Calu3 (cell line): Measurements from ENCODE around the gene USP26. TPM values are rescaled to one million over a fixed set of nuclear protein-coding genes. Genes with fewer than 3 reads are reported as not detected.

ENCODE experiments used
- BruUV-seq: library from RNA; stranded (reverse); fragments of 400-500 nt; replicated peaks from 2 replicates; lab custom pipeline; 2021; lab: Mats Ljungman, UMichigan
- CTCF ChIA-PET: fragments of 300-600 bp; sonication (Branson Sonifier 250); formaldehyde crosslinking; loops from one replicate; lab custom pipeline; 2022; ENCODE audit warnings: antibody characterized with exemption; lab: Charles Lee
- DNase-seq: peaks from one replicate; pipeline ENCODE4 v3.0.0; 2022
- H3K27ac Mint-ChIP-seq: one replicate; pipeline ENCODE4 v1.8.0; 2022; ENCODE audit warnings: mixed read lengths; ENCODE audit not compliant: unreplicated experiment
- H3K27me3 Mint-ChIP-seq: one replicate; pipeline ENCODE4 v1.8.0; 2022; ENCODE audit warnings: mixed read lengths; ENCODE audit not compliant: unreplicated experiment
- H3K36me3 Mint-ChIP-seq: one replicate; pipeline ENCODE4 v1.8.0; 2022; ENCODE audit warnings: mild to moderate bottlenecking, moderate library complexity, mixed read lengths; ENCODE audit not compliant: insufficient read depth, unreplicated experiment
- H3K4me1 Mint-ChIP-seq: one replicate; pipeline ENCODE4 v1.8.0; 2022; ENCODE audit warnings: mild to moderate bottlenecking, low read depth, mixed read lengths; ENCODE audit not compliant: unreplicated experiment
- H3K4me3 Mint-ChIP-seq: one replicate; pipeline ENCODE4 v1.8.0; 2022; ENCODE audit warnings: mild to moderate bottlenecking, low read depth, moderate library complexity, mixed read lengths; ENCODE audit not compliant: unreplicated experiment
- H3K9me3 Mint-ChIP-seq: one replicate; pipeline ENCODE4 v1.8.0; 2022; ENCODE audit warnings: low read depth, mixed read lengths; ENCODE audit not compliant: unreplicated experiment
- intact Hi-C: fragments of 100-400 bp; cut with micrococcal nuclease; formaldehyde crosslinking; loops from one replicate; pipeline ENCODE4 v1.10.0; 2022; ENCODE audit not compliant: unreplicated experiment
- total RNA-seq: library from RNA; stranded (reverse); gene quantifications from 2 replicates; pipeline ENCODE4 v1.2.3, GENCODE V29; 2022
- TF ChIP-seq, protein P1 (sequence below): fragments of 200-600 bp; IDR thresholded peaks from one replicate; pipeline ENCODE4 v1.8.0; 2022; ENCODE audit warnings: antibody characterized with exemption; ENCODE audit not compliant: unreplicated experiment

USP26 gene
- total RNA-seq, 1 experiment from 2014 or later, result not detected

DNA sequence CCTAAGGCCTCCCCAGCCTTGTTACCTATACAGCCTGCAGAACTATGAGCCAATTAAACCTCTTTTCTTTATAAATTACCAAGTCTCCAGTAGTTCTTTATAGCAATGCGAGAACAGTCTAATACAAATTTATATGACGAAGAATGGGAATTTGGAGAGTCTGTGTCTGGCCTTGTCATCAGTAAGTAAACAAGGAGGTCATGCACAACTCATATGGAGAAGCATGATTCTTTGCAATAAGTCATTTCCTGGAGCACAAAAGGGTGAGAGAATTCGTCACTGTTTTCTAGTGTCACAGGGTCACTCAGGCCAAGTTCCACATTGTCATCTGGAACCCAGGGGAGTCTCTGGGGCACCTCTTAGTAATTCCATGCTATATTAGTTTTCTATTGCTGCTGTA lies 89.5 kb downstream of the USP26 start:
- CTCF ChIA-PET, result no interaction called here
- intact Hi-C loops, result no loop called here
- Mint-ChIP-seq H3K36me3 (no peaks in the 10 kb centered on the region), H3K9me3 (peaks cover 3% of the 10 kb centered on the region), H3K27ac (no peak overlapping the region), H3K4me3 (no peak overlapping the region), H3K27me3 (no peaks in the 10 kb centered on the region), H3K4me1 (no peaks in the 10 kb centered on the region)
- BruUV-seq, result no TSS peak
- DNase-seq, result no peak
- TF ChIP-seq, protein P1, sequence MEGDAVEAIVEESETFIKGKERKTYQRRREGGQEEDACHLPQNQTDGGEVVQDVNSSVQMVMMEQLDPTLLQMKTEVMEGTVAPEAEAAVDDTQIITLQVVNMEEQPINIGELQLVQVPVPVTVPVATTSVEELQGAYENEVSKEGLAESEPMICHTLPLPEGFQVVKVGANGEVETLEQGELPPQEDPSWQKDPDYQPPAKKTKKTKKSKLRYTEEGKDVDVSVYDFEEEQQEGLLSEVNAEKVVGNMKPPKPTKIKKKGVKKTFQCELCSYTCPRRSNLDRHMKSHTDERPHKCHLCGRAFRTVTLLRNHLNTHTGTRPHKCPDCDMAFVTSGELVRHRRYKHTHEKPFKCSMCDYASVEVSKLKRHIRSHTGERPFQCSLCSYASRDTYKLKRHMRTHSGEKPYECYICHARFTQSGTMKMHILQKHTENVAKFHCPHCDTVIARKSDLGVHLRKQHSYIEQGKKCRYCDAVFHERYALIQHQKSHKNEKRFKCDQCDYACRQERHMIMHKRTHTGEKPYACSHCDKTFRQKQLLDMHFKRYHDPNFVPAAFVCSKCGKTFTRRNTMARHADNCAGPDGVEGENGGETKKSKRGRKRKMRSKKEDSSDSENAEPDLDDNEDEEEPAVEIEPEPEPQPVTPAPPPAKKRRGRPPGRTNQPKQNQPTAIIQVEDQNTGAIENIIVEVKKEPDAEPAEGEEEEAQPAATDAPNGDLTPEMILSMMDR, result no peak

DNA sequence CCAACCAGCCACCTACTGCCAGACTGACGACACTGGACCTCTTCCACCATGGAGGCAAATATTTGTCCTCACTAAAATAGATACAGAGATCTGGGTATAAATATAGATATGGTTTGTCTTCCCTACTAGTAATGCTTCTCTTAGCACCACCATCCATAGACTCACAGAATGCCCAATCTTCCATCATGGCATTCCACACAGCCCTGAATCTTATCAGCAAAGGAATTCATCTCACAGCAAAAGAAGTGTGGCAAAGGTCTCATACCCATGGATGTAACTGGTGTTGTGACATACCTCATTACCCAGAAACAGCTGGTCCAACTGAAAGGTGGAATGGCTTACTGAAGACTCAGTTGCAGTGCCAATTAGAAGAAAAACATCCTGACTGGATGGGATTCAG lies 91.3 kb downstream of the USP26 start:
- no peak overlapping the region for H3K27ac Mint-ChIP-seq
- no peak overlapping the region for H3K4me3 Mint-ChIP-seq
- no peaks in the 10 kb centered on the region for H3K4me1 Mint-ChIP-seq
- CTCF ChIA-PET, result interaction anchor here (0.7 to 1.4 kb wide), 6 partner anchors 14 to 669 kb away, joined by 3 to 6 read pairs (median 3); no protein-coding TSS in a partner anchor
- peaks cover 3% of the 10 kb centered on the region for H3K9me3 Mint-ChIP-seq
- intact Hi-C loops, result loop anchor here (2.0 kb wide), 1 partner anchor 209 kb away; no protein-coding TSS in a partner anchor
- no peak for DNase-seq
- no TSS peak for BruUV-seq
- H3K27me3 Mint-ChIP-seq, result no peaks in the 10 kb centered on the region
- TF ChIP-seq, protein P1, result no peak
- H3K36me3 Mint-ChIP-seq, result no peaks in the 10 kb centered on the region

DNA sequence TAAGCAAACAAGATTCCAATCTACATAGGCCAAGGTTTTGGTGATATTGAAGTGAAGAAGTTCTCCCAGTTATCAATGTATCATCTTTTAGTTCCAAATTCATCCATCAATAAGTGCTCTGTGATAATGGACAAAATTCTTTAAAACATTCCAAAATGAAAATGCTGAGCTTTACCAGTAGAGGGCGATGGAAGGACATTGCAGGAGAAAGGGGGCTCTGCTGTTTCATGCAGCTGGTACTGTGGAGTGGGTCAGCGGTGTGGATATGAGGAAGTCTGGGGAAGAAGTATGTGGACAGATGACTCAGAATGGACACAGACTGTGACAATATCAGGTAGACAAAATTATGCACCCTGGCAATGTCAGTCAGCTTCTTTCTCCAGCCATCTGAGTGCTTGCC lies 91.9 kb downstream of the USP26 start:
- TF ChIP-seq, protein P1, result peak; percentile 78
- Mint-ChIP-seq H3K27me3 (no peaks in the 10 kb centered on the region), H3K4me3 (no peak overlapping the region), H3K9me3 (peaks cover 3% of the 10 kb centered on the region), H3K4me1 (no peaks in the 10 kb centered on the region), H3K36me3 (no peaks in the 10 kb centered on the region), H3K27ac (no peak overlapping the region)
- intact Hi-C loops, result loop anchor here (2.0 kb wide), 1 partner anchor 210 kb away; no protein-coding TSS in a partner anchor
- CTCF ChIA-PET, result interaction anchor here (1.0 to 1.4 kb wide), 5 partner anchors 45 to 670 kb away, joined by 3 to 6 read pairs (median 3); no protein-coding TSS in a partner anchor
- BruUV-seq, result no TSS peak
- DNase-seq, result peak; percentile 2

DNA sequence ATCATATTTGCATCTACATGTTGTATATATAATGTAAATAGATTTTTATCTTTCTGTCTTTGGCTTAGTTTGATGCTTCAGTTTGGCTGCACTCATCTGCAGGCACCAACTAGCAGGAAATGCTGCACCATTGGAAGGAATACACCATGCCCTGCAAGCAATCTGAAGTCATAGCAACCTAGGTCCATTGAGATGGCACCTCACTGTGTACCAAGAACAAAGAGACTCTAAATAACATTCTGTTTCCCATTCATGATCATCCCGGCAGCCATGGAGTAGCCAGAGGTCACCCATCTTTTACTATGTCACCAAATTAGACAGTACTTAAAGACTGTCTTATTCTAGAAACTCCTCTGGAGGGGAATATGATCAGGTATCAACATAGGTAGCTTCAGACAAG lies 97.7 kb downstream of the USP26 start:
- no peaks in the 10 kb centered on the region for H3K4me1 Mint-ChIP-seq
- TF ChIP-seq, protein P1, result no peak
- H3K36me3 Mint-ChIP-seq, result no peaks in the 10 kb centered on the region
- H3K4me3 Mint-ChIP-seq, result no peak overlapping the region
- DNase-seq, result no peak
- no peaks in the 10 kb centered on the region for H3K9me3 Mint-ChIP-seq
- BruUV-seq, result no TSS peak
- CTCF ChIA-PET, result no interaction called here
- intact Hi-C loops, result no loop called here
- H3K27me3 Mint-ChIP-seq, result no peaks in the 10 kb centered on the region
- no peak overlapping the region for H3K27ac Mint-ChIP-seq
